HEK293 (cell line): ENCODE measurements around the gene CEP63.

Experiments used
- MZF1 ChIP-seq: fragments of 450-650 bp; formaldehyde crosslinking; IDR thresholded peaks from 2 replicates; pipeline ENCODE4 v1.5.1; 2017; ENCODE audit warnings: missing biosample characterization, missing genetic modification characterization, borderline replicate concordance
- ZNF629 ChIP-seq: fragments of 450-650 bp; formaldehyde crosslinking; IDR thresholded peaks from 2 replicates; pipeline ENCODE4 v1.5.1; 2017; ENCODE audit warnings: missing biosample characterization, missing genetic modification characterization
- ZNF664 ChIP-seq: fragments of 450-650 bp; formaldehyde crosslinking; IDR thresholded peaks from 2 replicates; pipeline ENCODE4 v1.5.1; 2016; ENCODE audit warnings: missing biosample characterization, missing genetic modification characterization
- ZNF701 ChIP-seq: fragments of 450-650 bp; formaldehyde crosslinking; IDR thresholded peaks from 2 replicates; pipeline ENCODE4 v1.5.1; 2016; ENCODE audit warnings: missing biosample characterization, missing genetic modification characterization
- TF ChIP-seq, protein P1 (sequence below): fragments of 450-650 bp; formaldehyde crosslinking; IDR thresholded peaks from 2 replicates; pipeline ENCODE4 v1.5.1; 2016; ENCODE audit warnings: missing biosample characterization, missing genetic modification characterization

DNA sequence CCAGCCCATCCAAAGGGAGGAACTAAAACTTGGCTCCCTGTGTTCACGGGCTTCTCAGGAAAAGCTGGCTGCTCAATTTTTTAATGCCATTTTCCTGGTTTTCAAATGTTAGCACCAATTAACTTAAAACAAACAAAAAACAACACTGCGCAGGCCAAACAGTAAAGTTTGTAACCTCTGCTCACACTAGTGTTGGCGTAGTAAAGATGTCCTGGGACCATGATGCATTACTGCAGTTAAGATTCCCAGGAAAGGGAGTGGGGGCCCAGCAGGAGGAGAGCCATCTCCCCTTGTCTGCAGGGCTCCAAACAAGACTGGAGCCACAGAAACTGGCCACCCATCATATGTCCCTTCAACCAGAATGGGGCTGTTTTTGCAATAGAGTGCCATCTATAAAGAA, 91.0 kb downstream of the CEP63 start:
- TF ChIP-seq ZNF664 (no peak), MZF1 (tag by site-specific recombination) (no peak), ZNF701 (tag by site-specific recombination) (no peak), ZNF629 (tag by site-specific recombination) (no peak)
- TF ChIP-seq, protein P1, sequence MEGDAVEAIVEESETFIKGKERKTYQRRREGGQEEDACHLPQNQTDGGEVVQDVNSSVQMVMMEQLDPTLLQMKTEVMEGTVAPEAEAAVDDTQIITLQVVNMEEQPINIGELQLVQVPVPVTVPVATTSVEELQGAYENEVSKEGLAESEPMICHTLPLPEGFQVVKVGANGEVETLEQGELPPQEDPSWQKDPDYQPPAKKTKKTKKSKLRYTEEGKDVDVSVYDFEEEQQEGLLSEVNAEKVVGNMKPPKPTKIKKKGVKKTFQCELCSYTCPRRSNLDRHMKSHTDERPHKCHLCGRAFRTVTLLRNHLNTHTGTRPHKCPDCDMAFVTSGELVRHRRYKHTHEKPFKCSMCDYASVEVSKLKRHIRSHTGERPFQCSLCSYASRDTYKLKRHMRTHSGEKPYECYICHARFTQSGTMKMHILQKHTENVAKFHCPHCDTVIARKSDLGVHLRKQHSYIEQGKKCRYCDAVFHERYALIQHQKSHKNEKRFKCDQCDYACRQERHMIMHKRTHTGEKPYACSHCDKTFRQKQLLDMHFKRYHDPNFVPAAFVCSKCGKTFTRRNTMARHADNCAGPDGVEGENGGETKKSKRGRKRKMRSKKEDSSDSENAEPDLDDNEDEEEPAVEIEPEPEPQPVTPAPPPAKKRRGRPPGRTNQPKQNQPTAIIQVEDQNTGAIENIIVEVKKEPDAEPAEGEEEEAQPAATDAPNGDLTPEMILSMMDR (tag by site-specific recombination) = no peak
